Thyroid gland (tissue), 4 donors: ENCODE measurements around the gene HTD2.
A peak's percentile ranks its signal among the peaks of the same experiment; 100 is the strongest.

Experiments
- CTCF ChIP-seq, 6 experiments: fragments of 200-600 bp in 3 of 6; fragments of 450-650 bp in 3 of 6; sonication (generic) in 3 of 6; IDR thresholded peaks; one replicate each; pipeline ENCODE4 v1.5.1; 2016 to 2019; ENCODE audit warnings: antibody characterized with exemption in 6 of 6, mild to moderate bottlenecking in 2 of 6, inconsistent platforms in 1 of 6, moderate library complexity in 1 of 6
- POLR2A ChIP-seq, 2 donors: fragments of 450-650 bp; IDR thresholded peaks; one replicate each; pipeline ENCODE4 v1.6.1; 2017; ENCODE audit warnings: antibody characterized with exemption in 2 of 2, mild to moderate bottlenecking in 2 of 2, moderate library complexity in 1 of 2

GRCh38 chr3:58299839-58300516, 6.3 kb upstream of the HTD2 start:
- TF ChIP-seq CTCF (IDR thresholded peaks at IDR 0.05) (peak in 5 of 6 experiments; percentile 18 to 75 (median 51)), POLR2A (IDR thresholded peaks at IDR 0.05) (no peak)
